ENCODE results near the gene EP400.
A peak's percentile ranks its signal among the peaks of the same experiment; 100 is the strongest.
"Not testable (repeated sequence)": the region's sequence is repeated elsewhere in the genome, so short reads cannot be mapped to it uniquely, and the experiment has no call there.

The EP400 gene

GRCh38 chr12:131948166-131948712, 1.5 kb upstream of the EP400 start:
- peaks cover 11% of the 10 kb centered on the region for H3K36me3 ChIP-seq (ENCODE audit: insufficient read depth, low read length)
- no peak overlapping the region for H3K4me3 ChIP-seq (ENCODE audit: low read length)
- H3K4me1 ChIP-seq (ENCODE audit: control insufficient read depth, insufficient read depth, low read length), result peaks cover 10% of the 10 kb centered on the region
- no peaks in the 10 kb centered on the region for H3K27me3 ChIP-seq (ENCODE audit: control insufficient read depth, insufficient read depth, low read length)
- H3K4me2 ChIP-seq (ENCODE audit: low read length), result no peak overlapping the region
- H3K9me3 ChIP-seq (replicated peaks; ENCODE audit: low read length), result no peaks in the 10 kb centered on the region
- H3K9ac ChIP-seq (ENCODE audit: low read depth, low read length), result no peak overlapping the region

- Histone ChIP-seq H3K9ac (ENCODE audit: low read depth, low read length) (peak overlapping the region; percentile 72), H3K4me2 (ENCODE audit: low read length) (peak overlapping the region; percentile 93), H3K4me1 (ENCODE audit: control insufficient read depth, insufficient read depth, low read length) (peaks cover 10% of the 10 kb centered on the region), H3K4me3 (ENCODE audit: low read length) (peak overlapping the region; percentile 82)
- not testable (repeated sequence) for H3K27me3 ChIP-seq (ENCODE audit: control insufficient read depth, insufficient read depth, low read length); H3K36me3 ChIP-seq (ENCODE audit: insufficient read depth, low read length); H3K9me3 ChIP-seq (replicated peaks; ENCODE audit: low read length)
These were observed 870 bp upstream of the EP400 start for GRCh38 chr12:131948713-131949430.

GRCh38 chr12:131950182-131950913, 606 bp downstream of the EP400 start:
- Histone ChIP-seq H3K27me3 (ENCODE audit: control insufficient read depth, insufficient read depth, low read length) (no peaks in the 10 kb centered on the region), H3K9ac (ENCODE audit: low read depth, low read length) (peak overlapping the region; percentile 99), H3K9me3 (replicated peaks; ENCODE audit: low read length) (no peaks in the 10 kb centered on the region)

GRCh38 chr12:131953810-131954209, 4.1 kb downstream of the EP400 start:
- H3K9me3 ChIP-seq (replicated peaks; ENCODE audit: low read length); H3K4me3 ChIP-seq (ENCODE audit: low read length); H3K4me2 ChIP-seq (ENCODE audit: low read length); H3K36me3 ChIP-seq (ENCODE audit: insufficient read depth, low read length); H3K9ac ChIP-seq (ENCODE audit: low read depth, low read length); H3K27me3 ChIP-seq (ENCODE audit: control insufficient read depth, insufficient read depth, low read length): not testable (repeated sequence)
- H3K4me1 ChIP-seq (ENCODE audit: control insufficient read depth, insufficient read depth, low read length), result peaks cover 21% of the 10 kb centered on the region

More at GRCh38 chr12:131950182-131950913, 606 bp downstream of the EP400 start:
- H3K4me3 ChIP-seq (ENCODE audit: low read length), result peak overlapping the region; percentile 82
- peaks cover 10% of the 10 kb centered on the region for H3K4me1 ChIP-seq (ENCODE audit: control insufficient read depth, insufficient read depth, low read length)
- no peaks in the 10 kb centered on the region for H3K36me3 ChIP-seq (ENCODE audit: insufficient read depth, low read length)
- H3K4me2 ChIP-seq (ENCODE audit: low read length), result peak overlapping the region; percentile 88

- H3K4me3 ChIP-seq (ENCODE audit: low read length); H3K9me3 ChIP-seq (replicated peaks; ENCODE audit: low read length); H3K36me3 ChIP-seq (ENCODE audit: insufficient read depth, low read length); H3K4me2 ChIP-seq (ENCODE audit: low read length); H3K9ac ChIP-seq (ENCODE audit: low read depth, low read length); H3K27me3 ChIP-seq (ENCODE audit: control insufficient read depth, insufficient read depth, low read length): not testable (repeated sequence)
- peaks cover 25% of the 10 kb centered on the region for H3K4me1 ChIP-seq (ENCODE audit: control insufficient read depth, insufficient read depth, low read length)
These were observed 4.7 kb downstream of the EP400 start for GRCh38 chr12:131954460-131954859.

- Histone ChIP-seq H3K27me3 (ENCODE audit: control insufficient read depth, insufficient read depth, low read length) (no peaks in the 10 kb centered on the region), H3K9me3 (replicated peaks; ENCODE audit: low read length) (no peaks in the 10 kb centered on the region), H3K4me3 (ENCODE audit: low read length) (no peak overlapping the region), H3K9ac (ENCODE audit: low read depth, low read length) (no peak overlapping the region), H3K4me2 (ENCODE audit: low read length) (peak overlapping the region; percentile 53), H3K36me3 (ENCODE audit: insufficient read depth, low read length) (peaks cover 5% of the 10 kb centered on the region), H3K4me1 (ENCODE audit: control insufficient read depth, insufficient read depth, low read length) (peaks cover 31% of the 10 kb centered on the region)
These were observed 9.4 kb downstream of the EP400 start for GRCh38 chr12:131959116-131959515.

- H3K27me3 ChIP-seq (ENCODE audit: control insufficient read depth, insufficient read depth, low read length), result no peaks in the 10 kb centered on the region
- H3K9ac ChIP-seq (ENCODE audit: low read depth, low read length), result no peak overlapping the region
- H3K4me2 ChIP-seq (ENCODE audit: low read length), result peak overlapping the region; percentile 53
- no peak overlapping the region for H3K4me3 ChIP-seq (ENCODE audit: low read length)
- no peaks in the 10 kb centered on the region for H3K9me3 ChIP-seq (replicated peaks; ENCODE audit: low read length)
- peaks cover 36% of the 10 kb centered on the region for H3K4me1 ChIP-seq (ENCODE audit: control insufficient read depth, insufficient read depth, low read length)
- peaks cover 5% of the 10 kb centered on the region for H3K36me3 ChIP-seq (ENCODE audit: insufficient read depth, low read length)
These were observed 10.2 kb downstream of the EP400 start for GRCh38 chr12:131959641-131960589.

- H3K4me3 ChIP-seq (ENCODE audit: low read length); H3K4me2 ChIP-seq (ENCODE audit: low read length); H3K36me3 ChIP-seq (ENCODE audit: insufficient read depth, low read length); H3K9ac ChIP-seq (ENCODE audit: low read depth, low read length); H3K27me3 ChIP-seq (ENCODE audit: control insufficient read depth, insufficient read depth, low read length); H3K9me3 ChIP-seq (replicated peaks; ENCODE audit: low read length): not testable (repeated sequence)
- peaks cover 40% of the 10 kb centered on the region for H3K4me1 ChIP-seq (ENCODE audit: control insufficient read depth, insufficient read depth, low read length)
These were observed 11.0 kb downstream of the EP400 start for GRCh38 chr12:131960590-131961325.

- H3K9me3 ChIP-seq (replicated peaks; ENCODE audit: low read length); H3K36me3 ChIP-seq (ENCODE audit: insufficient read depth, low read length): not testable (repeated sequence)
These were observed 11.6 kb downstream of the EP400 start for GRCh38 chr12:131961328-131961727.

GRCh38 chr12:131962069-131962468, 12.3 kb downstream of the EP400 start:
- Histone ChIP-seq H3K36me3 (ENCODE audit: insufficient read depth, low read length) (peaks cover 5% of the 10 kb centered on the region), H3K4me1 (ENCODE audit: control insufficient read depth, insufficient read depth, low read length) (peaks cover 38% of the 10 kb centered on the region), H3K9ac (ENCODE audit: low read depth, low read length) (no peak overlapping the region), H3K27me3 (ENCODE audit: control insufficient read depth, insufficient read depth, low read length) (no peaks in the 10 kb centered on the region), H3K4me2 (ENCODE audit: low read length) (no peak overlapping the region), H3K9me3 (replicated peaks; ENCODE audit: low read length) (no peaks in the 10 kb centered on the region), H3K4me3 (ENCODE audit: low read length) (no peak overlapping the region)

More at GRCh38 chr12:131961328-131961727, 11.6 kb downstream of the EP400 start:
- H3K9ac ChIP-seq (ENCODE audit: low read depth, low read length); H3K27me3 ChIP-seq (ENCODE audit: control insufficient read depth, insufficient read depth, low read length); H3K4me3 ChIP-seq (ENCODE audit: low read length); H3K4me2 ChIP-seq (ENCODE audit: low read length): not testable (repeated sequence)
- peaks cover 38% of the 10 kb centered on the region for H3K4me1 ChIP-seq (ENCODE audit: control insufficient read depth, insufficient read depth, low read length)

Data from skeletal muscle satellite cell (primary cell).